HepG2 (cell line): Measurements from ENCODE around the gene MCEE. TPM values are rescaled to one million over a fixed set of nuclear protein-coding genes. Genes with fewer than 3 reads are reported as not detected.

Experiments
- CHD2 ChIP-seq: IDR thresholded peaks from 2 replicates; pipeline ENCODE4 v1.6.1; 2011; ENCODE audit warnings: low read depth, low read length, improper control_type of control experiment
- GPN1 ChIP-seq: sonication (generic); formaldehyde crosslinking; IDR thresholded peaks from 2 replicates; pipeline ENCODE4 v1.5.1; 2020; ENCODE audit warnings: missing genetic modification reagents, borderline replicate concordance
- JUNB ChIP-seq: sonication (generic); formaldehyde crosslinking; IDR thresholded peaks from 2 replicates; pipeline ENCODE4 v1.8.0; 2022; ENCODE audit warnings: missing genetic modification reagents, mild to moderate bottlenecking, borderline replicate concordance
- SAP130 ChIP-seq: IDR thresholded peaks from 2 replicates; pipeline ENCODE4 v1.6.1; 2016; ENCODE audit warnings: low read depth
- SNRNP70 ChIP-seq: fragments of 200-400 bp; formaldehyde crosslinking; IDR thresholded peaks from 2 replicates; pipeline ENCODE4 v1.6.1; 2017; ENCODE audit warnings: mild to moderate bottlenecking, low read depth, low read length, moderate library complexity
- XBP1 ChIP-seq: sonication (generic); formaldehyde crosslinking; IDR thresholded peaks from 2 replicates; pipeline ENCODE4 v1.5.0; 2020; ENCODE audit warnings: missing genetic modification reagents
- YEATS2 ChIP-seq: sonication (generic); formaldehyde crosslinking; IDR thresholded peaks from 2 replicates; pipeline ENCODE4 v1.4.0; 2020; ENCODE audit warnings: missing genetic modification reagents, borderline replicate concordance
- ZNF180 ChIP-seq: sonication (generic); formaldehyde crosslinking; IDR thresholded peaks from 2 replicates; pipeline ENCODE4 v1.4.0; 2020; ENCODE audit warnings: low read depth, missing genetic modification reagents, borderline replicate concordance
- ZNF234 ChIP-seq: sonication (generic); formaldehyde crosslinking; conservative IDR thresholded peaks from 2 replicates; pipeline ENCODE4 v1.5.1; 2020; ENCODE audit warnings: mild to moderate bottlenecking, missing genetic modification reagents
- ZNF367 ChIP-seq: sonication (generic); formaldehyde crosslinking; IDR thresholded peaks from 2 replicates; pipeline ENCODE4 v1.4.0; 2020; ENCODE audit warnings: missing genetic modification reagents, borderline replicate concordance
- ZNF720 ChIP-seq: sonication (generic); formaldehyde crosslinking; IDR thresholded peaks from 2 replicates; pipeline ENCODE4 v1.4.0; 2020; ENCODE audit warnings: missing genetic modification reagents
- ZNF782 ChIP-seq: sonication (generic); formaldehyde crosslinking; IDR thresholded peaks from 2 replicates; pipeline ENCODE4 v1.4.0; 2020; ENCODE audit warnings: missing genetic modification reagents, mild to moderate bottlenecking, borderline replicate concordance
- polyA plus RNA-seq, 8 experiments: library from polyadenylated mRNA; depleted of rRNA in 3 of 8; stranded (reverse) in 7 of 8; unstranded in 1 of 8; fragments of >200 nt; fragmentation: Illumina TruSeq in 4 of 8; extraction: Trizol in 4 of 8; gene quantifications; 2 replicates each; pipeline versions ENCODE4 v1.2.1 to v1.2.3, GENCODE V29; 2011 to 2016; ENCODE audit warnings: low read depth in 4 of 8, missing spikeins in 1 of 8, mixed read lengths in 1 of 8; ENCODE audit not compliant: insufficient read depth in 1 of 8
- total RNA-seq, 5 experiments: library from RNA; depleted of rRNA; stranded (reverse); fragments of >200 nt; fragmentation: Illumina TruSeq; extraction: Trizol; gene quantifications; 2 replicates each; pipeline ENCODE4 v1.2.3, GENCODE V29; 2016; ENCODE audit warnings: low read depth in 1 of 5
- TF ChIP-seq, protein P1 (sequence below): sonication (generic); formaldehyde crosslinking; conservative IDR thresholded peaks from 2 replicates; pipeline ENCODE4 v1.4.0; 2020; ENCODE audit warnings: missing genetic modification reagents
- TF ChIP-seq, protein P2 (sequence below): fragments of 450-650 bp; IDR thresholded peaks from 2 replicates; pipeline ENCODE4 v1.6.1; 2016
- TF ChIP-seq, protein P3 (sequence below): sonication (generic); formaldehyde crosslinking; IDR thresholded peaks from 2 replicates; pipeline ENCODE4 v1.4.0; 2020; ENCODE audit warnings: missing genetic modification reagents
- TF ChIP-seq, protein P4 (sequence below): sonication (generic); formaldehyde crosslinking; conservative IDR thresholded peaks from 2 replicates; pipeline ENCODE4 v1.4.0; 2020; ENCODE audit warnings: missing genetic modification reagents
- TF ChIP-seq, protein P5 (sequence below): sonication (generic); formaldehyde crosslinking; IDR thresholded peaks from 2 replicates; pipeline ENCODE4 v1.5.0; 2020; ENCODE audit warnings: mild to moderate bottlenecking, missing genetic modification reagents, borderline replicate concordance

Gene MCEE
- total and polyA plus RNA-seq, 2 of the 13 experiments (the other 11 are each of a cell fraction or from before 2014, with no cell fraction given), result 32.0 to 66.9 TPM

DNA sequence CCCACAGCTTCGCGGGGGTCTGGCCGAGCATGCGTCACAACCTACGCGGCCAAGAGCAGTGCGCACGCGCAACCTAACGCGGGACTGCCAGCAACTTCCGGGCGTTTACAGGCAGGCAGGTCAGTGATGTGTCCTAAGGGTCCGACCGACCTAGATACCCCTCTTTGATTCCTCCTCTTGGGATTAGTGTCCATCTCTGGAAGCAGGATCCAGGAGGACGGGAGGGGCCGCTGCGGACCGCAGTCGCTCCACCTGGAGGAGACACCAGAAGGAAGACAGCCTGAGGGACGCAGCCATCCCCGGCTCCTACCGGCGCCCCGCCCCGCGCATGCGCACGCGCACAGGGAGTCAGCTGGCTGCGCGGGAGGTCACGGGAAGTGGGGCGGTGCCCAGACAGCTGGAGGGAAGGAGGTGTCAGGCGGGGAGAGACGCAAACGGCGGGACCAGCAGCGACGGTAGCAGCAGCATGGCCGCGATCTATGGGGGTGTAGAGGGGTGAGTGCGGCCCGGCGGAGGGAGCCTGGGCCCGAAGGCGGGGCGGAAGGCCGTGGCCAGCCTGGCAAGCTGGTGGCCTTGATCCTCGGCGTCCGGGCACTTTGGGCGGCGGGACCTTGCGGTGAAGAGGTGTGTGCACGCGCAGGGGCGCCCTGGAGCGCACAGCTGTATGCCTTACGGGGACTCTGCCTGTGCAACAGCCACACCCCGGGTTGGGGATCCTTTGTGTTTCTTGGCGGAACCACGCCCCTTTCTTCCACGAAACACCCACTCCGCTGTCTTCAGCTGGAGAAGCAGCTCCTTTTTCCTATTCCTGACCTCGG is 61.6 kb downstream of the MCEE start, which contains the start of gene NAGK (continued):
- TF ChIP-seq, protein P1, sequence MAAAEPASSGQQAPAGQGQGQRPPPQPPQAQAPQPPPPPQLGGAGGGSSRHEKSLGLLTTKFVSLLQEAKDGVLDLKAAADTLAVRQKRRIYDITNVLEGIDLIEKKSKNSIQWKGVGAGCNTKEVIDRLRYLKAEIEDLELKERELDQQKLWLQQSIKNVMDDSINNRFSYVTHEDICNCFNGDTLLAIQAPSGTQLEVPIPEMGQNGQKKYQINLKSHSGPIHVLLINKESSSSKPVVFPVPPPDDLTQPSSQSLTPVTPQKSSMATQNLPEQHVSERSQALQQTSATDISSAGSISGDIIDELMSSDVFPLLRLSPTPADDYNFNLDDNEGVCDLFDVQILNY (CRISPR knock-in tag), result peak; percentile 81
- TF ChIP-seq, protein P2, sequence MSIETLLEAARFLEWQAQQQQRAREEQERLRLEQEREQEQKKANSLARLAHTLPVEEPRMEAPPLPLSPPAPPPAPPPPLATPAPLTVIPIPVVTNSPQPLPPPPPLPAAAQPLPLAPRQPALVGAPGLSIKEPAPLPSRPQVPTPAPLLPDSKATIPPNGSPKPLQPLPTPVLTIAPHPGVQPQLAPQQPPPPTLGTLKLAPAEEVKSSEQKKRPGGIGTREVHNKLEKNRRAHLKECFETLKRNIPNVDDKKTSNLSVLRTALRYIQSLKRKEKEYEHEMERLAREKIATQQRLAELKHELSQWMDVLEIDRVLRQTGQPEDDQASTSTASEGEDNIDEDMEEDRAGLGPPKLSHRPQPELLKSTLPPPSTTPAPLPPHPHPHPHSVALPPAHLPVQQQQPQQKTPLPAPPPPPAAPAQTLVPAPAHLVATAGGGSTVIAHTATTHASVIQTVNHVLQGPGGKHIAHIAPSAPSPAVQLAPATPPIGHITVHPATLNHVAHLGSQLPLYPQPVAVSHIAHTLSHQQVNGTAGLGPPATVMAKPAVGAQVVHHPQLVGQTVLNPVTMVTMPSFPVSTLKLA, result peak; percentile 36; the same call in 1 of the 2 replicates
- TF ChIP-seq ZNF367 (CRISPR knock-in tag), result peak; percentile 37; the same call in 1 of the 2 replicates
- peak; percentile 67; the same call in 1 of the 2 replicates for TF ChIP-seq ZNF180 (CRISPR knock-in tag)
- TF ChIP-seq GPN1 (CRISPR knock-in tag), result peak; percentile 44
- TF ChIP-seq YEATS2 (CRISPR knock-in tag), result peak; percentile 96
- peak; percentile 74; the same call in 1 of the 2 replicates for TF ChIP-seq ZNF782
- TF ChIP-seq, protein P3, sequence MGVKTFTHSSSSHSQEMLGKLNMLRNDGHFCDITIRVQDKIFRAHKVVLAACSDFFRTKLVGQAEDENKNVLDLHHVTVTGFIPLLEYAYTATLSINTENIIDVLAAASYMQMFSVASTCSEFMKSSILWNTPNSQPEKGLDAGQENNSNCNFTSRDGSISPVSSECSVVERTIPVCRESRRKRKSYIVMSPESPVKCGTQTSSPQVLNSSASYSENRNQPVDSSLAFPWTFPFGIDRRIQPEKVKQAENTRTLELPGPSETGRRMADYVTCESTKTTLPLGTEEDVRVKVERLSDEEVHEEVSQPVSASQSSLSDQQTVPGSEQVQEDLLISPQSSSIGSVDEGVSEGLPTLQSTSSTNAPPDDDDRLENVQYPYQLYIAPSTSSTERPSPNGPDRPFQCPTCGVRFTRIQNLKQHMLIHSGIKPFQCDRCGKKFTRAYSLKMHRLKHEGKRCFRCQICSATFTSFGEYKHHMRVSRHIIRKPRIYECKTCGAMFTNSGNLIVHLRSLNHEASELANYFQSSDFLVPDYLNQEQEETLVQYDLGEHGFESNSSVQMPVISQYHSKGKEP (CRISPR knock-in tag), result peak; percentile 97; the same call in 1 of the 2 replicates
- peak; percentile 95; the same call in 1 of the 2 replicates for TF ChIP-seq ZNF234
- TF ChIP-seq, protein P4, sequence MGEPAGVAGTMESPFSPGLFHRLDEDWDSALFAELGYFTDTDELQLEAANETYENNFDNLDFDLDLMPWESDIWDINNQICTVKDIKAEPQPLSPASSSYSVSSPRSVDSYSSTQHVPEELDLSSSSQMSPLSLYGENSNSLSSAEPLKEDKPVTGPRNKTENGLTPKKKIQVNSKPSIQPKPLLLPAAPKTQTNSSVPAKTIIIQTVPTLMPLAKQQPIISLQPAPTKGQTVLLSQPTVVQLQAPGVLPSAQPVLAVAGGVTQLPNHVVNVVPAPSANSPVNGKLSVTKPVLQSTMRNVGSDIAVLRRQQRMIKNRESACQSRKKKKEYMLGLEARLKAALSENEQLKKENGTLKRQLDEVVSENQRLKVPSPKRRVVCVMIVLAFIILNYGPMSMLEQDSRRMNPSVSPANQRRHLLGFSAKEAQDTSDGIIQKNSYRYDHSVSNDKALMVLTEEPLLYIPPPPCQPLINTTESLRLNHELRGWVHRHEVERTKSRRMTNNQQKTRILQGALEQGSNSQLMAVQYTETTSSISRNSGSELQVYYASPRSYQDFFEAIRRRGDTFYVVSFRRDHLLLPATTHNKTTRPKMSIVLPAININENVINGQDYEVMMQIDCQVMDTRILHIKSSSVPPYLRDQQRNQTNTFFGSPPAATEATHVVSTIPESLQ, result peak; percentile 96
- 0 out of 2 replicates have a peak, but pooled peaks have one; percentile 39 for TF ChIP-seq ZNF720 (CRISPR knock-in tag)
- TF ChIP-seq SAP130, result peak; percentile 100
- peak; percentile 78 for TF ChIP-seq CHD2
- TF ChIP-seq XBP1, result no peak; the same call in 1 of the 2 replicates
- no peak; the same call in 1 of the 2 replicates for TF ChIP-seq JUNB (CRISPR knock-in tag)
- TF ChIP-seq, protein P5, sequence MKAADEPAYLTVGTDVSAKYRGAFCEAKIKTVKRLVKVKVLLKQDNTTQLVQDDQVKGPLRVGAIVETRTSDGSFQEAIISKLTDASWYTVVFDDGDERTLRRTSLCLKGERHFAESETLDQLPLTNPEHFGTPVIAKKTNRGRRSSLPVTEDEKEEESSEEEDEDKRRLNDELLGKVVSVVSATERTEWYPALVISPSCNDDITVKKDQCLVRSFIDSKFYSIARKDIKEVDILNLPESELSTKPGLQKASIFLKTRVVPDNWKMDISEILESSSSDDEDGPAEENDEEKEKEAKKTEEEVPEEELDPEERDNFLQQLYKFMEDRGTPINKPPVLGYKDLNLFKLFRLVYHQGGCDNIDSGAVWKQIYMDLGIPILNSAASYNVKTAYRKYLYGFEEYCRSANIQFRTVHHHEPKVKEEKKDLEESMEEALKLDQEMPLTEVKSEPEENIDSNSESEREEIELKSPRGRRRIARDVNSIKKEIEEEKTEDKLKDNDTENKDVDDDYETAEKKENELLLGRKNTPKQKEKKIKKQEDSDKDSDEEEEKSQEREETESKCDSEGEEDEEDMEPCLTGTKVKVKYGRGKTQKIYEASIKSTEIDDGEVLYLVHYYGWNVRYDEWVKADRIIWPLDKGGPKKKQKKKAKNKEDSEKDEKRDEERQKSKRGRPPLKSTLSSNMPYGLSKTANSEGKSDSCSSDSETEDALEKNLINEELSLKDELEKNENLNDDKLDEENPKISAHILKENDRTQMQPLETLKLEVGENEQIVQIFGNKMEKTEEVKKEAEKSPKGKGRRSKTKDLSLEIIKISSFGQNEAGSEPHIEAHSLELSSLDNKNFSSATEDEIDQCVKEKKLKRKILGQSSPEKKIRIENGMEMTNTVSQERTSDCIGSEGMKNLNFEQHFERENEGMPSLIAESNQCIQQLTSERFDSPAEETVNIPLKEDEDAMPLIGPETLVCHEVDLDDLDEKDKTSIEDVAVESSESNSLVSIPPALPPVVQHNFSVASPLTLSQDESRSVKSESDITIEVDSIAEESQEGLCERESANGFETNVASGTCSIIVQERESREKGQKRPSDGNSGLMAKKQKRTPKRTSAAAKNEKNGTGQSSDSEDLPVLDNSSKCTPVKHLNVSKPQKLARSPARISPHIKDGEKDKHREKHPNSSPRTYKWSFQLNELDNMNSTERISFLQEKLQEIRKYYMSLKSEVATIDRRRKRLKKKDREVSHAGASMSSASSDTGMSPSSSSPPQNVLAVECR (CRISPR knock-in tag), result peak; percentile 100
- TF ChIP-seq SNRNP70, result no peak
